Tibial nerve (tissue), 3 donors: ENCODE data around the gene ITPK1.

Experiments
- CTCF ChIP-seq, 5 experiments: fragments of 200-600 bp in 3 of 5; fragments of 450-650 bp in 2 of 5; sonication (generic) in 3 of 5; IDR thresholded peaks; one replicate each; pipeline ENCODE4 v1.5.1; 2016 to 2019; ENCODE audit warnings: antibody characterized with exemption in 5 of 5, mild to moderate bottlenecking in 3 of 5, moderate library complexity in 2 of 5
- POLR2A ChIP-seq, 2 donors: fragments of 450-650 bp; IDR thresholded peaks; one replicate each; pipeline ENCODE4 v1.6.1; 2017; ENCODE audit warnings: antibody characterized with exemption in 2 of 2, mild to moderate bottlenecking in 2 of 2, moderate library complexity in 2 of 2

GRCh38 chr14:92960706-92961566 lies 154.8 kb downstream of the ITPK1 start:
- no peak for TF ChIP-seq CTCF (IDR thresholded peaks at IDR 0.05)
- TF ChIP-seq POLR2A (IDR thresholded peaks at IDR 0.05) = no peak
